Muscle layer of duodenum (tissue), 2 donors: ENCODE measurements around the gene OR8H2.

ENCODE experiments used
- H3K27ac ChIP-seq: one replicate; pipeline ENCODE4 v1.7.0; 2013; ENCODE audit warnings: mild to moderate bottlenecking, low read length
- H3K27me3 ChIP-seq: one replicate; pipeline ENCODE4 v1.7.0; 2013; ENCODE audit warnings: low read depth, mild to moderate bottlenecking, control low read depth, low read length
- H3K36me3 ChIP-seq, 2 donors: one replicate each; pipeline ENCODE4 v1.7.0; 2013; ENCODE audit warnings: low read length in 2 of 2, control low read depth in 1 of 2, mild to moderate bottlenecking in 1 of 2; ENCODE audit not compliant: insufficient read depth in 2 of 2, control insufficient read depth in 1 of 2
- H3K4me1 ChIP-seq, 2 donors: one replicate each; pipeline ENCODE4 v1.7.0; 2013; ENCODE audit warnings: low read length in 2 of 2, mild to moderate bottlenecking in 2 of 2, control low read depth in 1 of 2, moderate library complexity in 1 of 2; ENCODE audit not compliant: insufficient read depth in 2 of 2, control insufficient read depth in 1 of 2
- H3K4me3 ChIP-seq, 2 donors: one replicate each; pipeline ENCODE4 v1.7.0; 2013; ENCODE audit warnings: low read length in 2 of 2, low read depth in 1 of 2, mild to moderate bottlenecking in 1 of 2
- H3K9me3 ChIP-seq, 2 donors: one replicate each; pipeline ENCODE4 v1.7.0; 2013; ENCODE audit warnings: low read length in 2 of 2, control low read depth in 1 of 2, mild to moderate bottlenecking in 1 of 2; ENCODE audit not compliant: control insufficient read depth in 1 of 2
- donor health status: healthy.

OR8H2 gene

DNA sequence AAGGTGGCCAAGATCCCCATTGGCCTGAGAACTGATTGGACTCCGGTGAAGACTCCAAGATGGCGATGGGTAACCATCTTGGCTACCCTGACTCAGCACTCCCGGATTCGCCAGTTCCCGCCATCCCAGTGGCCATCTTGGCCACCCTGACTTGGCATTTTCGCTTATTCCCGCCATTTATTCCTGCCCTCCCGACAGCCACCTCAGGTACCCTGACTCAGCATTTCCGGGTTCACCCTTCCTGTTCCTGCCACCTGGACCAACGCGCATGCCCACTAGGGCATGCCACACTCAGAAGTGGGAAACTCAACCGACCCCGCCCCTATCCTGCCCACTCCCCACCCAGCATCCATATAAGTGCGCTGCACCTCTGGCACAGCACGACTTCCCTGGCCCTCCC lies 48.8 kb downstream of the OR8H2 start:
- Histone ChIP-seq H3K9me3 (peaks cover 0 to 17% of the 10 kb centered on the region in 2 donors), H3K36me3 (no peaks in the 10 kb centered on the region), H3K4me1 (no peaks in the 10 kb centered on the region), H3K27ac (no peak overlapping the region), H3K27me3 (no peaks in the 10 kb centered on the region), H3K4me3 (peak overlapping the region in 1 of 2 donors; percentile 2)
